ENCODE measurements around the gene CCDC137.

Gene CCDC137

GRCh38 chr17:81695211-81695610, 28.7 kb downstream of the CCDC137 start:
- DNase-seq (ENCODE audit: low spot score) = no peak
- TF ChIP-seq, protein P1, sequence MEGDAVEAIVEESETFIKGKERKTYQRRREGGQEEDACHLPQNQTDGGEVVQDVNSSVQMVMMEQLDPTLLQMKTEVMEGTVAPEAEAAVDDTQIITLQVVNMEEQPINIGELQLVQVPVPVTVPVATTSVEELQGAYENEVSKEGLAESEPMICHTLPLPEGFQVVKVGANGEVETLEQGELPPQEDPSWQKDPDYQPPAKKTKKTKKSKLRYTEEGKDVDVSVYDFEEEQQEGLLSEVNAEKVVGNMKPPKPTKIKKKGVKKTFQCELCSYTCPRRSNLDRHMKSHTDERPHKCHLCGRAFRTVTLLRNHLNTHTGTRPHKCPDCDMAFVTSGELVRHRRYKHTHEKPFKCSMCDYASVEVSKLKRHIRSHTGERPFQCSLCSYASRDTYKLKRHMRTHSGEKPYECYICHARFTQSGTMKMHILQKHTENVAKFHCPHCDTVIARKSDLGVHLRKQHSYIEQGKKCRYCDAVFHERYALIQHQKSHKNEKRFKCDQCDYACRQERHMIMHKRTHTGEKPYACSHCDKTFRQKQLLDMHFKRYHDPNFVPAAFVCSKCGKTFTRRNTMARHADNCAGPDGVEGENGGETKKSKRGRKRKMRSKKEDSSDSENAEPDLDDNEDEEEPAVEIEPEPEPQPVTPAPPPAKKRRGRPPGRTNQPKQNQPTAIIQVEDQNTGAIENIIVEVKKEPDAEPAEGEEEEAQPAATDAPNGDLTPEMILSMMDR (IDR thresholded peaks at IDR 0.05; ENCODE audit: extremely low read depth, missing control alignments) = no peak

GRCh38 chr17:81695801-81696200, 29.3 kb downstream of the CCDC137 start:
- no peak for DNase-seq (ENCODE audit: low spot score)
- TF ChIP-seq, protein P1 (IDR thresholded peaks at IDR 0.05; ENCODE audit: extremely low read depth, missing control alignments) = no peak

DNA sequence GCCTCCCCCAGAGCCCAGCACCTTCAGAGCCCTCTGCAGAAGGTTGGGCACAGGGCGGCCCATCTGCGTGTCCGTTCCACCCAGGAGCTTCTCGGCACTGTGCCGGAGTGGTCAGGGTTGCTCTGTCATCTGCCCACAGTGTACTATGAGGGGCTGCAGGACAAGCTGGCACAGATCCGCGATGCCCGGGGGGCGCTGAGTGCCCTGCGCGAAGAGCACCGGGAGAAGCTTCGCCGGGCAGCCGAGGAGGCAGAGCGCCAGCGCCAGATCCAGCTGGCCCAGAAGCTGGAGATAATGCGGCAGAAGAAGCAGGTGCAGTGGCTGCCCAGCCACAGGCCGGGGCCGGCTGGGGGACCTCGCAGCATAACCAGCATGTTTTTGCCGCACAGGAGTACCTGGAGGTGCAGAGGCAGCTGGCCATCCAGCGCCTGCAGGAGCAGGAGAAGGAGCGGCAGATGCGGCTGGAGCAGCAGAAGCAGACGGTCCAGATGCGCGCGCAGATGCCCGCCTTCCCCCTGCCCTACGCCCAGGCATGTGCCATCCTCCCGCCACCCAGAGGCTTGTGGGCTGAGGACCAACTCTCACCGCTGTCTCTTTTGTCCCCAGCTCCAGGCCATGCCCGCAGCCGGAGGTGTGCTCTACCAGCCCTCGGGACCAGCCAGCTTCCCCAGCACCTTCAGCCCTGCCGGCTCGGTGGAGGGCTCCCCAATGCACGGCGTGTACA, 29.8 kb downstream of the CCDC137 start:
- TF ChIP-seq, protein P1 (IDR thresholded peaks at IDR 0.05; ENCODE audit: extremely low read depth, missing control alignments) = no peak
- DNase-seq (ENCODE audit: low spot score) = no peak

DNA sequence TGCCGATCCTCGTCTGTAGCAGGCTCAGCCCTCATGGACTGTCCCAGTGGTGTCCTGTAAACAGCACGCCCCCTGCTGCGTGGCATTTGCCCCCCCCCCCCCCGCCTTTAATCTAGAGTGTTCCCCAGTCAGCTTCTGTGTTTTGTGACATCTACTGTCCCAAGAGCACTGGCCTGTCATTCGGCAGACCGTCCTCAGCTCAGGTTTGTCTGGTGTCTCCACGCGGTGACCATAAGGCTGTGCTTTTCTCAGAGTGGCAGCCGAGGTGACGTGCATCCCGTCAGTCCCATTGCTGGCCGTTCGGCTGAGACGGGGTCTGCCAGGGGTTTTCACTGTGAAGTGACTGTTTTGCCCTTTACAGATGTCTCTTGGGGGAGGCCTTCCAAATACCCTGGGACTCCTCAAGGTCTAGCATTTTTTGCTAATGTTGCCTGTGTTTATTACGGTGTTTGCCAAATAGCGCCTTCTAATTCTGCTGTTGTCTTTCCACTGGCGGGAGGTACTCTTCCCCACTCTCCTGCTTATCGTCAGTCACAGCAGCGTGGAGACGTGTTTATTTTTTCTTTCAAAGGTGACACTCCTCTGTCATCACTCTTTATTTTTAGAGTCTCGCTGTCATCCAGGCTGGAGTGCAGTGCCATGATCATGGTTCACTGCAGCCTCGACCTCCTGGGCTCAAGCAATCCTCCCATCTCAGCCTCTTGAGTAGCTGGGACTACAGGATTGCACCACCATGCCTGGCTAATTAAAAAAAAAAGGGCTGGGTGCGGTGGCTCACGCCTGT, 30.9 kb downstream of the CCDC137 start:
- no peak for DNase-seq (ENCODE audit: low spot score)
- TF ChIP-seq, protein P1 (IDR thresholded peaks at IDR 0.05; ENCODE audit: extremely low read depth, missing control alignments) = no peak

DNA sequence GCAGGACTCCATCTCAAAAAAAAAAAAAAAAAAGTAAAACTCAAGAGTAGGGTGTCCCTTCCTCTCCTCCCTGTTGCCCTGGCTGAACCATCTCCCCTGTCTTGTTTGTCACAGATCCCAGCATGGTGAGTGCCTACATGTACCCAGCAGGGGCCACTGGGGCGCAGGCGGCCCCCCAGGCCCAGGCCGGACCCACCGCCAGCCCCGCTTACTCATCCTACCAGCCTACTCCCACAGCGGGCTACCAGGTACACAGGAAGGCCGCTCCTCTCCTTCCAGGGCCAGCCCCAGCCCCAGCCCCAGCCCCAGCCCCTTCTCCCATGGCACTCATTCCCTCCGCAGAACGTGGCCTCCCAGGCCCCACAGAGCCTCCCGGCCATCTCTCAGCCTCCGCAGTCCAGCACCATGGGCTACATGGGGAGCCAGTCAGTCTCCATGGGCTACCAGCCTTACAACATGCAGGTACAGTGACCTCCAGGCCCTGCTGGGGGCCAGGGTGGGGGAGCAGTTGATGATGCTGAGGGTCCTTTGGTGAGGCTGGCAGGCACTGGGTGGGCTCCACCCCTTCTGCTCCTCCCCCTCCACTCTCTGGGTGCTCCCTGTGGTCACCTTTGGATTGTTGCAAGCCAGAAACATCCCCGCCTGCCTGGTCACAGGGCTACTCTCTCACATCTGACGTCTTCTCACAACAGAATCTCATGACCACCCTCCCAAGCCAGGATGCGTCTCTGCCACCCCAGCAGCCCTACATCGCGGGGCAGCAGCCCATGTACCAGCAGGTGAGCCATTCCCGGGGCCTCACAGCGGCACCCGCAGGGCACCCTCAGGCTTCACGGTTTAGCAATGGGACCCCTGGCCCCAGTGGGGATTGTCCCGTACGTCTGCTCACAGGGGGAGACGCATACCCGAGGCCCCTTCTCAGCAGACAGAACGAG, 34.1 kb downstream of the CCDC137 start:
- DNase-seq (ENCODE audit: low spot score) = no peak
- TF ChIP-seq, protein P1 (IDR thresholded peaks at IDR 0.05; ENCODE audit: extremely low read depth, missing control alignments) = no peak

DNA sequence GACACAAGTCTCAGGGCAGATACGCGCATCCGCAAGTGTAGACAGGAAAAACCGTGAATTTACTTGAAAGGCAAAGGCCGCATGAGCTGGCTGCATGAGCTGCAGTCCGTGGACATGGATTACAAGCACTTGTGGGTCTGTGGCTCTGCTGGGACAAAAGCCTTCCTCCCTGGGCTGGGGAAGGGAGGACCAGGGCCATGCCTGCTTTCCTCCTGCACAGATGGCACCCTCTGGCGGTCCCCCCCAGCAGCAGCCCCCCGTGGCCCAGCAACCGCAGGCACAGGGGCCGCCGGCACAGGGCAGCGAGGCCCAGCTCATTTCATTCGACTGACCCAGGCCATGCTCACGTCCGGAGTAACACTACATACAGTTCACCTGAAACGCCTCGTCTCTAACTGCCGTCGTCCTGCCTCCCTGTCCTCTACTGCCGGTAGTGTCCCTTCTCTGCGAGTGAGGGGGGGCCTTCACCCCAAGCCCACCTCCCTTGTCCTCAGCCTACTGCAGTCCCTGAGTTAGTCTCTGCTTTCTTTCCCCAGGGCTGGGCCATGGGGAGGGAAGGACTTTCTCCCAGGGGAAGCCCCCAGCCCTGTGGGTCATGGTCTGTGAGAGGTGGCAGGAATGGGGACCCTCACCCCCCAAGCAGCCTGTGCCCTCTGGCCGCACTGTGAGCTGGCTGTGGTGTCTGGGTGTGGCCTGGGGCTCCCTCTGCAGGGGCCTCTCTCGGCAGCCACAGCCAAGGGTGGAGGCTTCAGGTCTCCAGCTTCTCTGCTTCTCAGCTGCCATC, 34.9 kb downstream of the CCDC137 start:
- no peak for DNase-seq (ENCODE audit: low spot score)
- TF ChIP-seq, protein P1 (IDR thresholded peaks at IDR 0.05; ENCODE audit: extremely low read depth, missing control alignments) = no peak

Data from GM20000 (cell line).